Tibial artery (tissue), 4 donors: ENCODE data around the gene ATP11A.
A peak's percentile ranks its signal among the peaks of the same experiment; 100 is the strongest.

Experiments
- DNase-seq, 2 donors: peaks; one replicate each; pipeline ENCODE4 v3.0.0-alpha.2; 2019
- H3K27ac ChIP-seq, 2 donors: fragments of 200-600 bp; sonication (generic) in 1 of 2; 1 replicate in 1 of 2; 2 replicates in 1 of 2; pipeline ENCODE4 v1.5.1; 2018 to 2019; ENCODE audit warnings: mild to moderate bottlenecking in 1 of 2
- H3K27me3 ChIP-seq, 2 donors: fragments of 200-600 bp; sonication (generic) in 1 of 2; one replicate each; pipeline versions ENCODE4 v1.5.1 to v1.6.0; 2016 to 2019
- H3K36me3 ChIP-seq, 3 donors: fragments of 200-600 bp; sonication (generic) in 2 of 3; one replicate each; pipeline ENCODE4 v1.5.1; 2016 to 2019; ENCODE audit warnings: mild to moderate bottlenecking in 2 of 3
- H3K4me1 ChIP-seq, 4 donors: fragments of 200-600 bp; sonication (generic) in 2 of 4; 1 replicate in 3 of 4; 2 replicates in 1 of 4; pipeline ENCODE4 v1.5.1; 2016 to 2019
- H3K4me3 ChIP-seq, 2 donors: fragments of 200-600 bp; sonication (generic) in 1 of 2; 1 replicate in 1 of 2; 2 replicates in 1 of 2; pipeline ENCODE4 v1.5.1; 2018 to 2019; ENCODE audit warnings: mild to moderate bottlenecking in 2 of 2
- H3K9me3 ChIP-seq, 3 donors: fragments of 200-600 bp; sonication (generic) in 1 of 3; one replicate each; pipeline ENCODE4 v1.5.1; 2016 to 2019
- CTCF ChIP-seq, 2 experiments: fragments of 200-600 bp in 1 of 2; fragments of 450-650 bp in 1 of 2; IDR thresholded peaks; one replicate each; pipeline ENCODE4 v1.5.1; 2017 to 2019; ENCODE audit warnings: antibody characterized with exemption in 2 of 2, mild to moderate bottlenecking in 1 of 2, moderate library complexity in 1 of 2
- intact Hi-C: fragments of 100-400 bp; cut with DNase I; formaldehyde crosslinking; loops from one replicate; pipeline ENCODE4 v1.15.0; 2023; ENCODE audit warnings: low total_unique reads

ATP11A gene

GRCh38 chr13:112896736-112897602, 207.1 kb downstream of the ATP11A start:
- H3K27me3 ChIP-seq, result peaks cover 0 to 88% of the 10 kb centered on the region in 2 donors
- no peaks in the 10 kb centered on the region for H3K9me3 ChIP-seq
- no peak for DNase-seq
- no peaks in the 10 kb centered on the region for H3K36me3 ChIP-seq
- peaks cover 0 to 24% (median 20%) of the 10 kb centered on the region in 4 donors for H3K4me1 ChIP-seq
- no peak overlapping the region for H3K4me3 ChIP-seq
- TF ChIP-seq CTCF (IDR thresholded peaks at IDR 0.05), result no peak
- intact Hi-C loops, result no loop called here
- H3K27ac ChIP-seq, result no peak overlapping the region

GRCh38 chr13:112897603-112897955, 207.7 kb downstream of the ATP11A start:
- Histone ChIP-seq H3K36me3 (no peaks in the 10 kb centered on the region), H3K9me3 (no peaks in the 10 kb centered on the region), H3K27me3 (peaks cover 0 to 88% of the 10 kb centered on the region in 2 donors), H3K4me3 (no peak overlapping the region), H3K4me1 (peaks cover 0 to 24% (median 20%) of the 10 kb centered on the region in 4 donors), H3K27ac (no peak overlapping the region)
- intact Hi-C loops, result no loop called here
- DNase-seq, result no peak
- no peak for TF ChIP-seq CTCF (IDR thresholded peaks at IDR 0.05)

- DNase-seq, result peak in 1 of 2 donors; percentile 56
- H3K27me3 ChIP-seq, result peaks cover 0 to 88% of the 10 kb centered on the region in 2 donors
- H3K27ac ChIP-seq, result no peak overlapping the region
These were observed 208.2 kb downstream of the ATP11A start for GRCh38 chr13:112897956-112898620.

GRCh38 chr13:112898621-112899280, 208.9 kb downstream of the ATP11A start:
- TF ChIP-seq CTCF (IDR thresholded peaks at IDR 0.05), result no peak
- no peaks in the 10 kb centered on the region for H3K36me3 ChIP-seq
- H3K27me3 ChIP-seq, result peaks cover 0 to 87% of the 10 kb centered on the region in 2 donors
- DNase-seq, result no peak
- intact Hi-C loops, result no loop called here
- H3K9me3 ChIP-seq, result no peaks in the 10 kb centered on the region
- no peak overlapping the region for H3K4me3 ChIP-seq
- no peak overlapping the region for H3K27ac ChIP-seq
- H3K4me1 ChIP-seq, result peaks cover 0 to 27% (median 17%) of the 10 kb centered on the region in 4 donors

More at GRCh38 chr13:112897956-112898620, 208.2 kb downstream of the ATP11A start:
- Histone ChIP-seq H3K4me1 (peaks cover 0 to 29% (median 20%) of the 10 kb centered on the region in 4 donors), H3K4me3 (no peak overlapping the region), H3K9me3 (no peaks in the 10 kb centered on the region), H3K36me3 (no peaks in the 10 kb centered on the region)
- intact Hi-C loops, result no loop called here
- TF ChIP-seq CTCF (IDR thresholded peaks at IDR 0.05), result no peak

- Histone ChIP-seq H3K4me1 (peaks cover 0 to 24% (median 9%) of the 10 kb centered on the region in 4 donors), H3K27ac (no peak overlapping the region), H3K9me3 (peaks cover 0 to under 1% (median 0%) of the 10 kb centered on the region in 3 donors), H3K4me3 (no peak overlapping the region), H3K36me3 (no peaks in the 10 kb centered on the region), H3K27me3 (peaks cover 0 to 87% of the 10 kb centered on the region in 2 donors)
- TF ChIP-seq CTCF (IDR thresholded peaks at IDR 0.05), result no peak
- intact Hi-C loops, result no loop called here
- DNase-seq, result no peak
These were observed 209.7 kb downstream of the ATP11A start for GRCh38 chr13:112899281-112900225.
